H1 (cell line): ENCODE data around the gene PRG2. TPM values are rescaled to one million over a fixed set of nuclear protein-coding genes. Genes with fewer than 3 reads are reported as not detected.

ENCODE experiments used
- CBX8 ChIP-seq: fragments of 300-800, 300-1000 bp; sonication (generic); IDR thresholded peaks from 2 replicates; pipeline ENCODE4 v1.7.1; 2016; ENCODE audit warnings: low read depth, low read length, borderline replicate concordance
- CEBPB ChIP-seq: IDR thresholded peaks from 2 replicates; pipeline ENCODE4 v1.6.1; 2012; ENCODE audit warnings: low read depth, low read length
- KDM1A ChIP-seq: fragments of 200-600, 300-600 bp; sonication (generic); IDR thresholded peaks from 2 replicates; pipeline ENCODE4 v1.7.1; 2016; ENCODE audit warnings: mild to moderate bottlenecking, low read length, borderline replicate concordance
- TAF1 ChIP-seq: IDR thresholded peaks from 2 replicates; pipeline ENCODE4 v1.6.1; 2011; ENCODE audit warnings: mild to moderate bottlenecking, low read depth, low read length
- TBP ChIP-seq: IDR thresholded peaks from 2 replicates; pipeline ENCODE4 v1.6.1; 2011; ENCODE audit warnings: low read depth, low read length, improper control_type of control experiment
- polyA plus RNA-seq, 7 experiments: library from polyadenylated mRNA; depleted of rRNA in 3 of 7; stranded (reverse) in 5 of 7; unstranded in 2 of 7; fragments of >200 nt in 5 of 7; fragments of 200-250 nt in 2 of 7; gene quantifications; 1 replicate in 5 of 7; 2 replicates in 1 of 7; 4 replicates in 1 of 7; pipeline versions ENCODE4 v1.2.1 to v1.2.3, GENCODE V29; 2011 to 2013; ENCODE audit warnings: missing spikeins in 2 of 7, mixed read lengths in 2 of 7
- total RNA-seq: library from RNA; stranded (reverse); fragmentation: NEBNext Ultra II Directional; extraction: Animal tissue kit (Norgen Biotek cat#: 25700); gene quantifications from 2 replicates; pipeline ENCODE4 v1.2.1, GENCODE V29; 2021
- TF ChIP-seq, protein P1 (sequence below), 3 experiments: IDR thresholded peaks; 1 replicate in 2 of 3; 2 replicates in 1 of 3; pipeline versions ENCODE4 v1.5.1 to v1.6.1; 2011; ENCODE audit warnings: low read length in 3 of 3, mild to moderate bottlenecking in 3 of 3, inconsistent platforms in 2 of 3, low read depth in 1 of 3, moderate library complexity in 1 of 3; ENCODE audit not compliant: insufficient read depth in 1 of 3; ENCODE audit errors: control extremely low read depth in 1 of 3

The PRG2 gene
- total and polyA plus RNA-seq, 2 of the 8 experiments (the other 6 are each of a cell fraction or from before 2014, with no cell fraction given) = 0.32 TPM; not detected in 1

DNA sequence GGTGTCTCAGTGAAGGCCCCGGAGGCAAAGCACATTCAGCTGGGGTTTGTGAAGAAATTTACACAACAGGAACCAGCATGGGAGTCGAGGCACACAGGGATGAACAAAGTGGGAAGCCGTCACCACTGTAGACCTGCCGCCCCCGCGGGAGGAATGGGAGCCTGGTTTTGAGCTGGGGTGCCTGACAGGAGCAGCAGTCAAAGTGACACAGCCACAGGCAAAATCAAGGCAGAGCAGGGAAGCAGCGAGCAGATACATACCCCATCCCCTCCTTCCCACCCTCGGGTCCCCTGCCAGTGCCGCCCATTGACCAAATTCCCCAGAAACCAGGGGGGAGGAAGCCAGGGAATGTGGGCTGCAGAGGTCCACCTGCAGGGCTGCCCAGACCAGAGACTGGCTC lies 31.5 kb downstream of the PRG2 start (continued):
- TF ChIP-seq KDM1A (no peak), TBP (no peak), CEBPB (no peak), TAF1 (no peak), CBX8 (no peak)
- TF ChIP-seq, protein P1, sequence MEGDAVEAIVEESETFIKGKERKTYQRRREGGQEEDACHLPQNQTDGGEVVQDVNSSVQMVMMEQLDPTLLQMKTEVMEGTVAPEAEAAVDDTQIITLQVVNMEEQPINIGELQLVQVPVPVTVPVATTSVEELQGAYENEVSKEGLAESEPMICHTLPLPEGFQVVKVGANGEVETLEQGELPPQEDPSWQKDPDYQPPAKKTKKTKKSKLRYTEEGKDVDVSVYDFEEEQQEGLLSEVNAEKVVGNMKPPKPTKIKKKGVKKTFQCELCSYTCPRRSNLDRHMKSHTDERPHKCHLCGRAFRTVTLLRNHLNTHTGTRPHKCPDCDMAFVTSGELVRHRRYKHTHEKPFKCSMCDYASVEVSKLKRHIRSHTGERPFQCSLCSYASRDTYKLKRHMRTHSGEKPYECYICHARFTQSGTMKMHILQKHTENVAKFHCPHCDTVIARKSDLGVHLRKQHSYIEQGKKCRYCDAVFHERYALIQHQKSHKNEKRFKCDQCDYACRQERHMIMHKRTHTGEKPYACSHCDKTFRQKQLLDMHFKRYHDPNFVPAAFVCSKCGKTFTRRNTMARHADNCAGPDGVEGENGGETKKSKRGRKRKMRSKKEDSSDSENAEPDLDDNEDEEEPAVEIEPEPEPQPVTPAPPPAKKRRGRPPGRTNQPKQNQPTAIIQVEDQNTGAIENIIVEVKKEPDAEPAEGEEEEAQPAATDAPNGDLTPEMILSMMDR (IDR thresholded peaks at IDR 0.05; ENCODE audit: control extremely low read depth in 1 of 3, insufficient read depth in 1 of 3, low read depth in 1 of 3, low read length in 3 of 3) = no peak
